Trophoblast cell (in vitro differentiated cells and primary cell): Measurements from ENCODE around the gene ALPI.

Experiments used
- DNase-seq, 2 donors: peaks; one replicate each; pipeline ENCODE4 v3.0.0-alpha.2; 2016
- H2AFZ ChIP-seq: 2 replicates; pipeline ENCODE4 v1.6.1; 2013; ENCODE audit warnings: low read length, moderate library complexity, mild to moderate bottlenecking; ENCODE audit not compliant: insufficient read depth, poor library complexity
- H2AK5ac ChIP-seq: 2 replicates; pipeline ENCODE4 v1.6.1; 2013; ENCODE audit warnings: mild to moderate bottlenecking, low read length
- H2BK120ac ChIP-seq: 2 replicates; pipeline ENCODE4 v1.6.1; 2013; ENCODE audit warnings: low read length, mild to moderate bottlenecking, moderate library complexity; ENCODE audit not compliant: insufficient read depth, poor library complexity
- H2BK12ac ChIP-seq: 2 replicates; pipeline ENCODE4 v1.6.1; 2013; ENCODE audit warnings: mild to moderate bottlenecking, low read length, moderate library complexity
- H2BK5ac ChIP-seq: 2 replicates; pipeline ENCODE4 v1.6.1; 2013; ENCODE audit warnings: low read length, low read depth, moderate library complexity, mild to moderate bottlenecking; ENCODE audit not compliant: poor library complexity
- H3K14ac ChIP-seq: 2 replicates; pipeline ENCODE4 v1.6.1; 2013; ENCODE audit warnings: mild to moderate bottlenecking, low read length
- H3K18ac ChIP-seq: 2 replicates; pipeline ENCODE4 v1.6.1; 2013; ENCODE audit warnings: mild to moderate bottlenecking, low read length
- H3K23ac ChIP-seq: 2 replicates; pipeline ENCODE4 v1.6.1; 2013; ENCODE audit warnings: low read length
- H3K27ac ChIP-seq: 2 replicates; pipeline ENCODE4 v1.5.1; 2013; ENCODE audit warnings: low read depth, mild to moderate bottlenecking, inconsistent platforms, low read length, moderate library complexity
- H3K27me3 ChIP-seq: 2 replicates; pipeline ENCODE4 v1.6.1; 2013; ENCODE audit warnings: inconsistent platforms, mild to moderate bottlenecking, low read length, moderate library complexity; ENCODE audit not compliant: insufficient read depth
- H3K36me3 ChIP-seq, 2 experiments: 1 replicate in 1 of 2; 2 replicates in 1 of 2; pipeline ENCODE4 v1.6.1; 2013; ENCODE audit warnings: low read length in 2 of 2, mild to moderate bottlenecking in 2 of 2, moderate library complexity in 1 of 2; ENCODE audit not compliant: insufficient read depth in 2 of 2, control insufficient read depth in 1 of 2
- H3K4ac ChIP-seq: 2 replicates; pipeline ENCODE4 v1.6.1; 2013; ENCODE audit warnings: low read depth, mild to moderate bottlenecking, low read length, moderate library complexity
- H3K4me1 ChIP-seq, 2 experiments: 1 replicate in 1 of 2; 2 replicates in 1 of 2; pipeline ENCODE4 v1.6.1; 2013; ENCODE audit warnings: low read length in 2 of 2, mild to moderate bottlenecking in 2 of 2, moderate library complexity in 1 of 2; ENCODE audit not compliant: insufficient read depth in 2 of 2, control insufficient read depth in 1 of 2
- H3K4me2 ChIP-seq: 2 replicates; pipeline ENCODE4 v1.6.1; 2013; ENCODE audit warnings: inconsistent platforms, mild to moderate bottlenecking, low read length, moderate library complexity
- H3K4me3 ChIP-seq: 2 replicates; pipeline ENCODE4 v1.5.1; 2013; ENCODE audit warnings: mild to moderate bottlenecking, low read depth, low read length, inconsistent platforms
- H3K79me1 ChIP-seq: one replicate; pipeline ENCODE4 v1.6.1; 2013; ENCODE audit warnings: low read length
- H3K79me2 ChIP-seq: 2 replicates; pipeline ENCODE4 v1.6.1; 2013; ENCODE audit warnings: low read length, mild to moderate bottlenecking; ENCODE audit not compliant: control insufficient read depth, insufficient read depth, poor library complexity
- H3K9ac ChIP-seq: 2 replicates; pipeline ENCODE4 v1.6.1; 2013; ENCODE audit warnings: mild to moderate bottlenecking, low read length
- H3K9me3 ChIP-seq: 2 replicates; pipeline ENCODE4 v1.6.1; 2013; ENCODE audit warnings: low read depth, mild to moderate bottlenecking, control low read depth, inconsistent platforms, low read length; ENCODE audit not compliant: insufficient read depth
- H4K12ac ChIP-seq: 2 replicates; pipeline ENCODE4 v1.6.1; 2013; ENCODE audit warnings: low read depth, mild to moderate bottlenecking, low read length, moderate library complexity
- H4K8ac ChIP-seq: 2 replicates; pipeline ENCODE4 v1.6.1; 2013; ENCODE audit warnings: low read depth, mild to moderate bottlenecking, low read length, moderate library complexity
- H4K91ac ChIP-seq: one replicate; pipeline ENCODE4 v1.6.1; 2013; ENCODE audit warnings: low read depth, mild to moderate bottlenecking, low read length, moderate library complexity
- WGBS: extraction: QIAGEN DNeasy Blood & Tissue Kit; methylation state at CpG from one replicate; pipeline ENCODE4 v1.1.7; 2013; ENCODE audit warnings: missing lambda C conversion rate; ENCODE audit not compliant: insufficient read length, insufficient coverage; ENCODE audit errors: extremely low coverage; 5-methylcytosine and 5-hydroxymethylcytosine counted together

Gene ALPI

DNA sequence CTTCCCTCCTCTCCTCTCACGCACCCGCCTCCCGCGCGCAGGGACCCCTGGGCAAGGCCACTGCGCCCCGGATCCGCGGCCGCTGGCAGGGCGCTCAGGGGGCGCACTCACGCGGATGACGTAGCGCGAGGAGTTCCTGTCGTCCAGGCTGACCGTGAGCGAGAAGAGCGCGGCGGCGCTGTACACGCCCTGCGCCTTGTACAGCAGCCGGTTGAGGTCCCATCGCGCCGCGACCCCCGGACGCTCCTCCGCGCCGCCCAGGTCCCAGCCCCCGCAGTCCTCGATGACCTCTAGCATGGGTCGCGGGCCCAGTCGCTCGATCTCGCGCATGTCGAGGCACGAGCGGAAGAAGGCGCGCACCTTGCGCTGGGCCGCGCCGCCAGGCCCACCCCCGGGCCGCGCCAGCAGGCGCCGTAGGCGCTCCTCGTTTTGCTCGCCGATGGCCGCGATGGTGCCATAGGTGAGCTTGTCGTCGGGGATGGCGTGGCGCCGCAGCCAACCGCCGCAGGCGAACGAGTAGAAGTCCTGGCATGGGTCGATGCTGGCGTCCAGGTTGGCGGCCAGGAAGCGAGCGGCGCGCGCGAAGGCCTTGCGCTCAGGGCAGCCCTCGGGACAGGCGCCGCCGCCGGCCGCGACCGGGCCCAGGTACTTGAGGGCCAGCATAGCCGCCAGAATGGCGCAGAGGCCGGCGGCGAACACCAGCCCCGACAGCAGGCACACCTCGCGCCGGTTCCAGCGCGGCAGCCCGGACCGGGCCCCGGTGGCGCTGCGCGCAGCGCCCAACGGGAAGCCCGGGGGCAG is 30.0 kb downstream of the ALPI start:
- Histone ChIP-seq H4K12ac (no peak overlapping the region), H3K9me3 (peaks cover 23% of the 10 kb centered on the region), H2BK12ac (no peak overlapping the region), H2AFZ (no peak overlapping the region), H4K8ac (no peak overlapping the region), H3K18ac (no peak overlapping the region), H2BK5ac (no peak overlapping the region), H3K36me3 (no peaks in the 10 kb centered on the region), H3K9ac (no peak overlapping the region), H2BK120ac (no peak overlapping the region), H3K4me2 (peak overlapping the region; percentile 40), H3K4me1 (peaks cover 0 to 5% of the 10 kb centered on the region in 2 experiments), H3K4me3 (no peak overlapping the region), H3K27me3 (peaks cover 57% of the 10 kb centered on the region), H2AK5ac (no peak overlapping the region), H3K27ac (no peak overlapping the region), H3K79me2 (no peaks in the 10 kb centered on the region), H3K23ac (no peak overlapping the region), H3K79me1 (no peaks in the 10 kb centered on the region), H3K14ac (no peak overlapping the region), H3K4ac (no peak overlapping the region), H4K91ac (no peak overlapping the region)
- WGBS: no CpG with 5 or more reads among the region's 111 CpGs
- DNase-seq: no peak

DNA sequence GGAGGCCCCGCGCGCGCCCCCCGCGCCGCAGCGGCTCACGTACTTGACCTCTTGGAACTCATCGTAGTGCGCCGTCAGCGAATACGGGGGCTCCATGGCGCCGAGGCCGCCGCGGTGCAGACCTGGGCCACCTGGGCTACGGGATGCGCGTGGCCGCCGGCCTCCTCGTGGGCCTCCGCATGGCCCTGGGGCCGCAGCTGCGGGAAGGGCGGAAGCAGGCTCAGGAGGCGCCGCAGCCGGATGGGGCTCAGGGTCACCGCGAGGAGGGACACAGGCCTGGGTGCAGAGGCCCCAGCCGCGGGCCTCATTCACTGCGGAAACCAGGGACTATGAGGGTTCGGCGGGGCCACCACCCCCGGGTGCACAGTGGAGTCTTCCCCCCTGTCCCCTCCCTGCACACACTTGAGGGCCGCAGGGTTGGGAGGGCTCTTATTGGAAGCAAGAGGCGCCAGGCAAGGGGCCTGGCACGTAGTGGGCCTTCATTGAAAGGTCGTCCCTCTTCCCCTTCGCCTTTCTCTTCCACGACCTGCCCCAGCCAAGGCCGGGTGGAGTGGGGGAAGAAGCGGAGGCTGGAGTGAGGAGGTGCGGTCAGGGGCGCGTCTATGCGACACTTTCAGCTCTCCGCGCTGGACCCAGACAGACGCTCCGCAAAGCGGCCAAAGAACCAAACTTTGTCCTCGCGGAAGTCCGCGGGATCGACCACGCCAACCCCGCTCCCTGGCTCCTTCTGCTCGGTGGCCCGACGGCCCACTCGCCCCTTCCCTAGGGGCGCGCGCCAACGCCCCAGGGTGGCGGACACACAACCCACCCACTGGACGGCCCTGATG is 30.8 kb downstream of the ALPI start:
- WGBS: no CpG with 5 or more reads among the region's 74 CpGs
- Histone ChIP-seq H4K12ac (no peak overlapping the region), H3K23ac (no peak overlapping the region), H3K9me3 (peaks cover 22% of the 10 kb centered on the region), H4K91ac (no peak overlapping the region), H2AFZ (no peak overlapping the region), H3K27ac (no peak overlapping the region), H3K79me1 (no peaks in the 10 kb centered on the region), H2AK5ac (no peak overlapping the region), H2BK5ac (no peak overlapping the region), H3K18ac (no peak overlapping the region), H3K14ac (no peak overlapping the region), H3K36me3 (no peaks in the 10 kb centered on the region), H4K8ac (no peak overlapping the region), H3K4me1 (peaks cover 0 to 5% of the 10 kb centered on the region in 2 experiments), H2BK120ac (no peak overlapping the region), H3K79me2 (no peaks in the 10 kb centered on the region), H3K4me3 (no peak overlapping the region), H3K4ac (no peak overlapping the region), H3K27me3 (peaks cover 57% of the 10 kb centered on the region), H3K4me2 (peak overlapping the region; percentile 56), H3K9ac (no peak overlapping the region), H2BK12ac (no peak overlapping the region)
- DNase-seq: no peak

DNA sequence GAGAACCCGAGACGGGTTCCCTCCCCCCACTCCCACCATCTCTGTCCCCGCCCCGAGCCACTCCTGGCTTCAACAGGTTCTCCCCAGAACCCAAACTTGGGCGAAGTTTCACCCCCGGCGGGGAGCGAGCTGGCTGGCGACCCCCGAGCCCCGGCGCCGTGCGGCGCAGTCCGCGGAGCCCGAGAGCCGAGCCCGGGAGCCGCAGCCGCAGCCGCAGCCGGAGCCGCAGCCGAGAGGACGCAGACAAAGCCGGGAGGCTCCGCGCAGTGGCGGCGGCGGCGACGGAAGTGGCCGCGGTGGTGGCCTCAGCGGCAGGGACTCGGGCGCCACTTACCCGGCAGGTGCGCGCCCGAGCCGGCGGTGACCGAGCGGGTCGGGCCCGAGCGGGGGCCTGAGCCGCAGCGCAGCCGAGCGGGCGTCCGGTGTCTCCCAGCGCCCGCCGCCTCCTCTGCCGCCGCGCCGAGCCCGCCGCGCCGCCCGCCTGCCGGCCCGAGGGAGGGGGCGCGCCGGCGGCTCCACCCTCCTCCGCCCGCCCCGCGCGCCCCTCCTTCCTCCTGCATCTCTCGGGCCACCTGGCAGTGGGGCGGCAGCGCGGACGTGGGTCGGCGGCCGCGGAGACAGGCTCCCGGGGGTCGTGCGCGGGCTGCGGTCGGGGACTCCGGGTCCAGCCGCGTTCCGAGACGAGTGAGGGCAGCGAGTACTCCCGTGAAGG is 31.6 kb downstream of the ALPI start, which contains the start of gene ECEL1:
TSS of gene ECEL1 (minus strand) at position 450 of the 712 bp plus-strand sequence. CDS start 1,181 bp downstream, outside the sequence.
- Histone ChIP-seq H3K79me2 (no peaks in the 10 kb centered on the region), H3K36me3 (no peaks in the 10 kb centered on the region), H3K9ac (no peak within 1 kb of the TSS), H4K91ac (no peak within 1 kb of the TSS), H3K27ac (no peak within 1 kb of the TSS), H4K12ac (no peak within 1 kb of the TSS), H3K4ac (no peak within 1 kb of the TSS), H2BK12ac (no peak within 1 kb of the TSS), H3K4me2 (peak within 1 kb of the TSS; percentile 56), H4K8ac (no peak within 1 kb of the TSS), H2BK120ac (no peak within 1 kb of the TSS), H3K18ac (no peak within 1 kb of the TSS), H3K4me3 (no peak within 1 kb of the TSS), H2AFZ (no peak within 1 kb of the TSS), H3K4me1 (peaks cover 0 to 5% of the 10 kb centered on the region in 2 experiments), H3K9me3 (peaks cover 22% of the 10 kb centered on the region), H3K14ac (no peak within 1 kb of the TSS), H3K79me1 (no peaks in the 10 kb centered on the region), H2AK5ac (no peak within 1 kb of the TSS), H3K23ac (no peak within 1 kb of the TSS), H2BK5ac (no peak within 1 kb of the TSS), H3K27me3 (peaks cover 57% of the 10 kb centered on the region)
- WGBS: no CpG with 5 or more reads among the region's 102 CpGs
- peak in 1 of 2 donors; percentile 4 for DNase-seq

DNA sequence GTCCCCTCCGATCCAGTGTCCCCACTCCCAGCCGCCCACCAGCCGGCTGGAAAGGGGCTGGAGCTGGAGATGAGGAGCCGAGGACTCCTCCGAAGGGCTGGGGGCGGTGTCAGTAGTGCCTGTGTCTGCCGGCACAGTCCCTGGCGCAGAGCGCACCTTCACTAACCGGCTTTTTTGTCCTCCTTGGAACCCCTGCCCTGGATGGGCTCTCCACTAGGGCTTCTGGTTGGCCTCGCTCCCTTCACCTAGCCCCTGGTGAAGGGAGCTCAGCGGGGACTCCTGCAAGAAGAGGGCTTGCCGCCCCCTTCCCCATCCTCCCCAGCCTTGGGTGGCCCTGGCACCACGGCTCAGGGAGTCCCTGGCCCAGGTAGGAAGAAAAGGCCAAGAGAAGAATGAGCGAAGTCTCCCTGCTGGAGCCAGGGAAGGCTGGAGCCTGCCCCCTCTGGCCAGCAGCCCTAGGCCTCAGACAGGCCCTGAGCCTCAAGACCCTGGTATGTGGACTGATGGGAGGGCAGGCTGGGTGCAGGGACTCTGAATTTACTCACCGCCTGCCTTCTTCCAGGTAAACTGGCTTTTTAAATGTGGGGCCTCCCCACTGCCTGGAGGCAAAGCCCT is 32.3 kb downstream of the ALPI start:
- H4K8ac ChIP-seq: no peak overlapping the region
- no peak overlapping the region for H3K23ac ChIP-seq
- peak overlapping the region; percentile 56 for H3K4me2 ChIP-seq
- no peak overlapping the region for H3K14ac ChIP-seq
- no peaks in the 10 kb centered on the region for H3K36me3 ChIP-seq
- H2BK120ac ChIP-seq: no peak overlapping the region
- no peak overlapping the region for H4K91ac ChIP-seq
- peaks cover 24% of the 10 kb centered on the region for H3K9me3 ChIP-seq
- H3K4ac ChIP-seq: no peak overlapping the region
- no peak overlapping the region for H3K18ac ChIP-seq
- H3K27ac ChIP-seq: no peak overlapping the region
- no peak overlapping the region for H3K4me3 ChIP-seq
- DNase-seq: no peak
- H3K9ac ChIP-seq: no peak overlapping the region
- no peak overlapping the region for H2BK12ac ChIP-seq
- no peak overlapping the region for H4K12ac ChIP-seq
- H2AK5ac ChIP-seq: no peak overlapping the region
- no CpG with 5 or more reads among the region's 16 CpGs for WGBS
- no peak overlapping the region for H2BK5ac ChIP-seq
- no peaks in the 10 kb centered on the region for H3K79me2 ChIP-seq
- peaks cover 0 to 5% of the 10 kb centered on the region in 2 experiments for H3K4me1 ChIP-seq
- peaks cover 57% of the 10 kb centered on the region for H3K27me3 ChIP-seq
- no peak overlapping the region for H2AFZ ChIP-seq
- H3K79me1 ChIP-seq: no peaks in the 10 kb centered on the region
